Vagina (tissue), 2 donors: ENCODE data around the gene CIAO2A. TPM values are rescaled to one million over a fixed set of nuclear protein-coding genes. Genes with fewer than 3 reads are reported as not detected.
A peak's percentile ranks its signal among the peaks of the same experiment; 100 is the strongest.

Experiments used
- DNase-seq, 2 donors: peaks; one replicate each; pipeline ENCODE4 v3.0.0-alpha.2; 2017; ENCODE audit errors: extremely low spot score in 2 of 2
- H3K27ac ChIP-seq: fragments of 200-600 bp; sonication (generic); one replicate; pipeline ENCODE4 v1.5.1; 2019
- H3K27me3 ChIP-seq: fragments of 200-600 bp; sonication (generic); one replicate; pipeline ENCODE4 v1.5.1; 2019
- H3K36me3 ChIP-seq, 2 donors: fragments of 200-600 bp; sonication (generic); one replicate each; pipeline ENCODE4 v1.5.1; 2017 to 2019
- H3K4me1 ChIP-seq: fragments of 200-600 bp; sonication (generic); one replicate; pipeline ENCODE4 v1.5.1; 2019
- H3K4me3 ChIP-seq, 2 donors: fragments of 200-600 bp; sonication (generic); 1 replicate in 1 of 2; 2 replicates in 1 of 2; pipeline ENCODE4 v1.5.1; 2016 to 2019
- H3K9me3 ChIP-seq: fragments of 200-600 bp; sonication (generic); one replicate; pipeline ENCODE4 v1.5.1; 2019
- POLR2A ChIP-seq, 2 donors: fragments of 450-650 bp; IDR thresholded peaks; one replicate each; pipeline ENCODE4 v1.6.1; 2017; ENCODE audit warnings: antibody characterized with exemption in 2 of 2, mild to moderate bottlenecking in 2 of 2, moderate library complexity in 2 of 2
- POLR2AphosphoS5 ChIP-seq, 2 donors: sonication (generic); formaldehyde crosslinking; IDR thresholded peaks; one replicate each; pipeline ENCODE4 v1.9.0; 2017; ENCODE audit warnings: antibody characterized with exemption in 2 of 2, mild to moderate bottlenecking in 2 of 2, low read depth in 1 of 2; ENCODE audit not compliant: insufficient read depth in 1 of 2
- intact Hi-C: fragments of 100-400 bp; cut with DNase I; formaldehyde crosslinking; loops from one replicate; pipeline ENCODE4 v1.15.1; 2023
- total RNA-seq: library from RNA; depleted of rRNA; stranded (reverse); fragments of >200 nt; gene quantifications from one replicate; pipeline ENCODE4 v1.2.3, GENCODE V29; 2016
- TF ChIP-seq, protein P1 (sequence below), 3 experiments: fragments of 450-650 bp in 2 of 3; fragments of 200-600 bp in 1 of 3; sonication (generic) in 1 of 3; IDR thresholded peaks; one replicate each; pipeline ENCODE4 v1.5.1; 2017 to 2019; ENCODE audit warnings: antibody characterized with exemption in 3 of 3, mild to moderate bottlenecking in 2 of 3, moderate library complexity in 2 of 3

Gene CIAO2A, protein sequence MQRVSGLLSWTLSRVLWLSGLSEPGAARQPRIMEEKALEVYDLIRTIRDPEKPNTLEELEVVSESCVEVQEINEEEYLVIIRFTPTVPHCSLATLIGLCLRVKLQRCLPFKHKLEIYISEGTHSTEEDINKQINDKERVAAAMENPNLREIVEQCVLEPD
- total RNA-seq: 36.1 TPM

DNA sequence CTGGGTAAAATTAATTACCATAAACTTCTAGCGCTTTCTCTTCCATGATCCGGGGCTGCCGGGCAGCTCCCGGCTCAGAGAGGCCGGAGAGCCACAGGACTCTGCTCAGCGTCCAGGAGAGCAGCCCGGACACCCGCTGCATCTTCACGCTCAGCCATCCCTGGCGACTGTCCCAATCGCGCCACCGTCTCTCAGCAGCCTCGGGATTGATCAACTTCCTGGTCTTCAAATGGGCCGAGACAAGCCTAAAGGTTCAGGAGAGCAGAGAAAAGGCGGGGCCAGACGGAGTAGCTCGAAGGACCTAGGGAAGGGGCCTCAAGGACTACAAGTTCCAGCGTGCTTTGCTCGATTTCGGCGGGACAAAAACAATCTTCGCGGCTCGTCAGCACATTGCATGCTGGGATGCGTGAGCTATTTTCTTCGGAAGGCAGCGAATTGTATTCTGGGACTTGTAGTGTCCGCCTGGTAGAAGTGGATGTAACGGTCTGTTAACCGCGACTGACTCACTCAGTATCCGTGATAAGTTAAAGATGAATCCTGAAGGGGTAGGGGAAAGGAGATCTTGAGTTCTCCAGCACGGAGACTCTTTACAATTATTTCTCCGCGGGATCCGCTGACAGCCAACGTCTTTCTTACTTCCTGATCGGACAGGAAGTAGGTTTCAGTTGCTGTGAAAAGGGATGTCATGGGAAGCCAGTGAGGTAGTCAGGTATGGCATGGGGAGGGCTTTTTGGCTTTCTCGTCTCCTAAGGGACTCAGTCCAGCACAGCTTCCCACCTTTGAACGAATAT, at the start of gene CIAO2A:
TSS of gene CIAO2A (minus strand) at position 212 of the 791 bp plus-strand sequence. CDS start at position 142, 70 bp downstream.
- H3K36me3 ChIP-seq: peaks cover 0 to 1% of the 10 kb centered on the region in 2 donors
- TF ChIP-seq POLR2AphosphoS5 (IDR thresholded peaks at IDR 0.05; ENCODE audit: insufficient read depth in 1 of 2, low read depth in 1 of 2): peak; percentile 90 to 99
- TF ChIP-seq, protein P1, sequence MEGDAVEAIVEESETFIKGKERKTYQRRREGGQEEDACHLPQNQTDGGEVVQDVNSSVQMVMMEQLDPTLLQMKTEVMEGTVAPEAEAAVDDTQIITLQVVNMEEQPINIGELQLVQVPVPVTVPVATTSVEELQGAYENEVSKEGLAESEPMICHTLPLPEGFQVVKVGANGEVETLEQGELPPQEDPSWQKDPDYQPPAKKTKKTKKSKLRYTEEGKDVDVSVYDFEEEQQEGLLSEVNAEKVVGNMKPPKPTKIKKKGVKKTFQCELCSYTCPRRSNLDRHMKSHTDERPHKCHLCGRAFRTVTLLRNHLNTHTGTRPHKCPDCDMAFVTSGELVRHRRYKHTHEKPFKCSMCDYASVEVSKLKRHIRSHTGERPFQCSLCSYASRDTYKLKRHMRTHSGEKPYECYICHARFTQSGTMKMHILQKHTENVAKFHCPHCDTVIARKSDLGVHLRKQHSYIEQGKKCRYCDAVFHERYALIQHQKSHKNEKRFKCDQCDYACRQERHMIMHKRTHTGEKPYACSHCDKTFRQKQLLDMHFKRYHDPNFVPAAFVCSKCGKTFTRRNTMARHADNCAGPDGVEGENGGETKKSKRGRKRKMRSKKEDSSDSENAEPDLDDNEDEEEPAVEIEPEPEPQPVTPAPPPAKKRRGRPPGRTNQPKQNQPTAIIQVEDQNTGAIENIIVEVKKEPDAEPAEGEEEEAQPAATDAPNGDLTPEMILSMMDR (IDR thresholded peaks at IDR 0.05): no peak
- peak in 1 of 2 donors; percentile 25 for TF ChIP-seq POLR2A (IDR thresholded peaks at IDR 0.05)
- DNase-seq: peak; percentile 99
- intact Hi-C loops: loop anchor here (10.0 kb wide), 1 partner anchor 61 kb away; the partner anchor contains the start of gene SNX22
- peak within 1 kb of the TSS; percentile 90 for H3K27ac ChIP-seq
- H3K27me3 ChIP-seq: no peaks in the 10 kb centered on the region
- H3K4me3 ChIP-seq: peak within 1 kb of the TSS; percentile 82 to 84
- no peaks in the 10 kb centered on the region for H3K9me3 ChIP-seq
- peaks cover 57% of the 10 kb centered on the region for H3K4me1 ChIP-seq

DNA sequence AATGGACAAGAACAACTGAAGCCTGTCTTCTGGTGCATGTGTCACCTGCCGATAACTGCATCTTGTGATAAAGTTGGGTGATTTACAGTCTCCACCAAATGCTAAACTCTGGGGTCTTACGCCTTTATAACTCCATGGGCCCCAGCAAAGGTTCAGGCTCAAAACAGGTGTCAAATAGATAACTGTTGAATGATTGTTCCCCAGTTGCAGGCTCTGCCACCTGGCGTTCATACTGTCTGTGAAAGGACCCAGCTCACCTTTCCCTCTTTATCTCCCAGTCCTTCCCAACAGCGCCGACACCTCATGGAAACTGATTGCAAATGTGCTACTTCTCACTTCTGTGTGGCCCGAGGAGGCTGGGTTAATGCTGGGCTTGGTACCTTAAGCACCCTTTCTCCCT, 49.6 kb upstream of the CIAO2A start:
- no peaks in the 10 kb centered on the region for H3K27me3 ChIP-seq
- intact Hi-C loops: no loop called here
- no peak overlapping the region for H3K27ac ChIP-seq
- H3K4me3 ChIP-seq: no peak overlapping the region
- TF ChIP-seq POLR2A (IDR thresholded peaks at IDR 0.05): no peak
- no peak for TF ChIP-seq POLR2AphosphoS5 (IDR thresholded peaks at IDR 0.05; ENCODE audit: insufficient read depth in 1 of 2, low read depth in 1 of 2)
- TF ChIP-seq, protein P1 (IDR thresholded peaks at IDR 0.05): no peak
- H3K9me3 ChIP-seq: no peaks in the 10 kb centered on the region
- H3K36me3 ChIP-seq: peaks cover 0 to 44% of the 10 kb centered on the region in 2 donors
- DNase-seq: no peak
- H3K4me1 ChIP-seq: no peaks in the 10 kb centered on the region

DNA sequence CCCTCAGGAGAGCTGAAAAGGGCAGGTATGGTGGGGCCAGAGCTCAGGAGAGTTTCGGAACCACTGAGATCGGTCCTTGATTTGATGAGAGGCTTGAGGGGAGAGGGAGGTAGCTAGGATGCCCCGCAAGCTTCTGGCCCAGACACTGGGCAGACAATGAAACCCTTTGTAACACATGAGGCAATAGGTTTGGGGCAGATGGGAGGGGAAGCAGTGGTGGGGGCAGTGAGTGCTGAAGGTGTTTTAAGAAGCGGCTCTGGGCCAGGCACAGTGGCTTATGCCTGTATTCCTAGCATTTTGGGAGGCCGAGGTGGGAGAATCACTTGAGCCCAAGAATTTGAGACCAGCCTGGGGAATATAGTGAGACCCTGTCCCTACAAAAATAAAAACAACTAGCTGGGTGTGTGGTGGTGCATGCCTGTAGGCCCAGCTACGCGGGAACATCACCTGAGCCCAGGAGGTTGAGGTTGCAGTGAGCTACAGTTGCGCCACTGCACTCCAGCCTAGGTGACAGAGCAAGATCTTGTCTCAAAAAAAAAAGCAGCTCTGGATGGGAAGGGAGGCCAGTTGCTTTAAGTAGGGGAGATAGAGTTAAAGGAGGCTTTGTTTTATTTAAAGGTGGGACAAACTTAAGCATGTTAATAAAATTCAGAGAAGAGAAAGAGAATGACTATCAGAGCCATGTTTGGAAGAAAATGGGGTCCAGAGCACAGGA, 48.3 kb upstream of the CIAO2A start:
- no peaks in the 10 kb centered on the region for H3K9me3 ChIP-seq
- H3K4me1 ChIP-seq: no peaks in the 10 kb centered on the region
- intact Hi-C loops: no loop called here
- no peak overlapping the region for H3K4me3 ChIP-seq
- peaks cover 0 to 57% of the 10 kb centered on the region in 2 donors for H3K36me3 ChIP-seq
- no peaks in the 10 kb centered on the region for H3K27me3 ChIP-seq
- no peak for DNase-seq
- TF ChIP-seq POLR2AphosphoS5 (IDR thresholded peaks at IDR 0.05; ENCODE audit: insufficient read depth in 1 of 2, low read depth in 1 of 2): no peak
- no peak for TF ChIP-seq POLR2A (IDR thresholded peaks at IDR 0.05)
- TF ChIP-seq, protein P1 (IDR thresholded peaks at IDR 0.05): no peak
- no peak overlapping the region for H3K27ac ChIP-seq

DNA sequence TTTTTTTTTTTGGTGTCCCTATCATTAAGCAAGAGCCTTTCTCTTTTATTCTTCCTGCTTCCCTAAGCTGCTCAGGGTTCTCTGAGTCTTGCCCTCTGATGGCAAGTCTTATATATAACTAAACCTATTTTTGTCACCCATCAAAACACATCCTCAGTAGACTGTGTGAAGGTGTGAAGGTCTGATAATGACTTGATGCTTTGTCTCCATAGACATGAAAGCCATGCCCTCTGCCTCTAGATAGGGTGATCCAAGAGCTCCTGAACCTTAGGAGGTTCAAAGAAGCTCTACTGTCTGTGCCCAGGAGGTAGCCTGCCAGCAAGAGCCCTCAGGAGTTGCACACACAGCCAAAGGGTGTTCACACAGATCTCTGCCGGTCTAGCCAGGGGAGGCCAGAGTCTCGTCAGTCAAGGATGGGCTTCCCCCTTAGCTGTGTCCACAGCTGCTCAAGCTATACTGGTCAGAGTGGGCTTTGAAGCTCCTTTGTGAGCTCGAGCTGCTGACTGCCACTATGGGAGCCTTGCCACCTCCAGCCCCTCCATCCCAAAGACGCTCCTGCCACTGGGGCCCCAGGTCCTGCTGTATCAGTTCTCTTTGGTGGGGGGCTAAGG, 44.8 kb upstream of the CIAO2A start:
- Histone ChIP-seq H3K9me3 (no peaks in the 10 kb centered on the region), H3K4me1 (no peaks in the 10 kb centered on the region), H3K27ac (no peak overlapping the region), H3K4me3 (no peak overlapping the region), H3K27me3 (no peaks in the 10 kb centered on the region), H3K36me3 (peaks cover 0 to 75% of the 10 kb centered on the region in 2 donors)
- intact Hi-C loops: no loop called here
- DNase-seq: no peak
- TF ChIP-seq POLR2A (IDR thresholded peaks at IDR 0.05): no peak

DNA sequence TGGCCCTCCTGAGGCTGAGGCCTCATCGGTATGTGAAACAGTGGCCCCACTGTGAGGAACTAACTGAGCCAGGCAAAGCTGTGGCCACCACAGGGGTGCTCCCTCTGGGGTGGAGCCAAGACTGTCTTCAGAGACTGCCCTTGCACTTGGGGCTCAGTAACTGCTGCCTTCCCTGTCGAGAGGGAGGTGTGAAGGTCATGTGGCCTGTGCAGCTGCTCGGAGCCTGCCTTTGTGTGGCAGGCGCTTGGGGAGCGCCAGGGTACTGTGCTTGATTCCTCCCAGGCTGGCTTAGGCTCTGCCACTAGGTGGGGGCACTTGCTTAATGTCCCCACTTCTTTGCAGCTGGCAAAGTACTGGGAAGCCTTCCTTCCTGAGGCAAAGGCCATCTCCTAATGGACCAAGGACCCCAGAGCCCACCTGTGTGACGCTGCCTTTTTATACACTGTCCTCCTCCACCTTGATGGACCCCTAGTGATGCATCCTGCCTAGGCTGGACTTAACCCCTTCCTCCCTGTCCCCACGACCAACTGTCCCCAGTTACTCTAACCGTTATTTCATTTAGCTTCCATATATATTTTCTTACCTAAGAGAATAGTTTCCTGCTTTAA, 43.7 kb upstream of the CIAO2A start:
- no peak overlapping the region for H3K27ac ChIP-seq
- no peak for TF ChIP-seq POLR2AphosphoS5 (IDR thresholded peaks at IDR 0.05; ENCODE audit: insufficient read depth in 1 of 2, low read depth in 1 of 2)
- no peak for TF ChIP-seq POLR2A (IDR thresholded peaks at IDR 0.05)
- TF ChIP-seq, protein P1 (IDR thresholded peaks at IDR 0.05): no peak
- no peaks in the 10 kb centered on the region for H3K27me3 ChIP-seq
- DNase-seq: no peak
- peaks cover 0 to 77% of the 10 kb centered on the region in 2 donors for H3K36me3 ChIP-seq
- H3K4me1 ChIP-seq: no peaks in the 10 kb centered on the region
- no peaks in the 10 kb centered on the region for H3K9me3 ChIP-seq
- no peak overlapping the region for H3K4me3 ChIP-seq
- intact Hi-C loops: no loop called here
